ENCODE results near the gene AKAP13. TPM values are rescaled to one million over a fixed set of nuclear protein-coding genes. Genes with fewer than 3 reads are reported as not detected.

The AKAP13 gene
- polyA plus RNA-seq, 3 donors = 47.9 to 99.7 (median 92.6) TPM

GRCh38 chr15:85379403-85380131, 836 bp upstream of the AKAP13 start:
- Mint-ChIP-seq H3K27ac (peak overlapping the region; percentile 56 to 87 (median 82)), H3K36me3 (peaks cover 0 to 11% of the 10 kb centered on the region in 2 donors), H3K4me1 (peaks cover 34% of the 10 kb centered on the region), H3K4me3 (peak overlapping the region; percentile 93 to 97), H3K9me3 (peaks cover 0 to 2% (median 0%) of the 10 kb centered on the region in 7 donors), H3K27me3 (ENCODE audit: low read depth in 3 of 3) (peaks cover 2 to 6% (median 3%) of the 10 kb centered on the region in 3 donors)
- no peak for TF ChIP-seq CTCF (IDR thresholded peaks at IDR 0.05)
- 0% methylated on average over 11 of the region's 19 CpGs for WGBS (ENCODE audit: insufficient coverage)
- Histone ChIP-seq H3K36me3 (replicated peaks in 1 of 2; ENCODE audit: control insufficient read depth in 1 of 2, insufficient read depth in 2 of 2, low read length in 2 of 2) (no peaks in the 10 kb centered on the region), H3K4me2 (replicated peaks; ENCODE audit: extremely low read depth, low read length, poor library complexity, severe bottlenecking) (peak overlapping the region; percentile 86), H4K20me1 (ENCODE audit: insufficient read depth, low read length) (peaks cover 4% of the 10 kb centered on the region), H3K4me1 (ENCODE audit: control insufficient read depth in 1 of 2, insufficient read depth in 2 of 2, low read length in 2 of 2) (peaks cover 12 to 25% of the 10 kb centered on the region in 2 donors), H3K27me3 (ENCODE audit: control insufficient read depth in 2 of 2, insufficient read depth in 2 of 2, low read length in 2 of 2) (no peaks in the 10 kb centered on the region), H3K4me3 (replicated peaks in 1 of 3; ENCODE audit: low read depth in 2 of 3, low read length in 3 of 3) (peak overlapping the region; percentile 67 to 92 (median 87)), H2AFZ (ENCODE audit: insufficient read depth, low read depth, low read length, poor library complexity, severe bottlenecking) (peak overlapping the region; percentile 85), H3K9ac (ENCODE audit: insufficient read depth, low read length, poor library complexity, severe bottlenecking) (peak overlapping the region; percentile 33), H3K9me3 (replicated peaks in 1 of 2; ENCODE audit: control insufficient read depth in 1 of 2, insufficient read depth in 1 of 2, low read length in 2 of 2) (no peaks in the 10 kb centered on the region), H3K79me2 (ENCODE audit: insufficient read depth, low read length) (peaks cover 32% of the 10 kb centered on the region), H3K27ac (ENCODE audit: low read depth in 1 of 2, low read length in 2 of 2) (peak overlapping the region; percentile 19 to 75)
- peak in 1 of 3 donors; percentile 14 for DNase-seq
- intact Hi-C loops (cut with micrococcal nuclease) = loop anchor here in 1 of 2 donors (2.0 kb wide), 1 partner anchor 33 kb away; no protein-coding TSS in a partner anchor

GRCh38 chr15:85380812-85381642, 624 bp downstream of the AKAP13 start:
- Histone ChIP-seq H3K4me3 (replicated peaks in 1 of 3; ENCODE audit: low read depth in 2 of 3, low read length in 3 of 3) (peak overlapping the region; percentile 67 to 92 (median 87)), H4K20me1 (ENCODE audit: insufficient read depth, low read length) (peaks cover 4% of the 10 kb centered on the region), H3K27ac (ENCODE audit: low read depth in 1 of 2, low read length in 2 of 2) (peak overlapping the region; percentile 60 to 71), H3K4me1 (ENCODE audit: control insufficient read depth in 1 of 2, insufficient read depth in 2 of 2, low read length in 2 of 2) (peaks cover 12 to 25% of the 10 kb centered on the region in 2 donors), H3K27me3 (ENCODE audit: control insufficient read depth in 2 of 2, insufficient read depth in 2 of 2, low read length in 2 of 2) (no peaks in the 10 kb centered on the region), H2AFZ (ENCODE audit: insufficient read depth, low read depth, low read length, poor library complexity, severe bottlenecking) (peak overlapping the region; percentile 75), H3K9ac (ENCODE audit: insufficient read depth, low read length, poor library complexity, severe bottlenecking) (peak overlapping the region; percentile 73), H3K4me2 (replicated peaks; ENCODE audit: extremely low read depth, low read length, poor library complexity, severe bottlenecking) (peak overlapping the region; percentile 86), H3K36me3 (replicated peaks in 1 of 2; ENCODE audit: control insufficient read depth in 1 of 2, insufficient read depth in 2 of 2, low read length in 2 of 2) (no peaks in the 10 kb centered on the region), H3K79me2 (ENCODE audit: insufficient read depth, low read length) (peaks cover 46% of the 10 kb centered on the region), H3K9me3 (replicated peaks in 1 of 2; ENCODE audit: control insufficient read depth in 1 of 2, insufficient read depth in 1 of 2, low read length in 2 of 2) (no peaks in the 10 kb centered on the region)
- Mint-ChIP-seq H3K9me3 (no peaks in the 10 kb centered on the region), H3K4me1 (peaks cover 34% of the 10 kb centered on the region), H3K36me3 (peaks cover 0 to 11% of the 10 kb centered on the region in 2 donors), H3K27ac (peak overlapping the region; percentile 86 to 94 (median 89)), H3K4me3 (peak overlapping the region; percentile 93), H3K27me3 (ENCODE audit: low read depth in 3 of 3) (peaks cover 2 to 6% (median 3%) of the 10 kb centered on the region in 3 donors)
- WGBS (ENCODE audit: insufficient coverage) = under 1% methylated on average over 64 of the region's 89 CpGs
- intact Hi-C loops (cut with micrococcal nuclease) = loop anchor here in 1 of 2 donors (2.0 kb wide), 1 partner anchor 32 kb away; no protein-coding TSS in a partner anchor
- TF ChIP-seq CTCF (IDR thresholded peaks at IDR 0.05) = no peak
- peak in 2 of 3 donors; percentile 10 to 38 for DNase-seq
